OCI-LY3 (cell line): Measurements from ENCODE around the gene UQCRFS1.
"Not testable (repeated sequence)": the region's sequence is repeated elsewhere in the genome, so short reads cannot be mapped to it uniquely, and the experiment has no call there.

ENCODE experiments used
- H2AFZ ChIP-seq: fragments of 200-600, 300-600 bp; shearing (Covaris generic); 2 replicates; pipeline ENCODE4 v1.6.0; 2014; ENCODE audit warnings: antibody characterized with exemption, low read depth, low read length
- H3K27ac ChIP-seq: fragments of 200-600, 300-600 bp; sonication (generic); 2 replicates; pipeline ENCODE4 v1.5.1; 2014; ENCODE audit warnings: mild to moderate bottlenecking, low read length, moderate library complexity, mixed read lengths
- H3K27me3 ChIP-seq: fragments of 200-600, 300-600 bp; sonication (generic); 2 replicates; pipeline ENCODE4 v1.6.1; 2014; ENCODE audit warnings: low read depth, low read length, mixed read lengths
- H3K36me3 ChIP-seq: fragments of 200-600, 300-600 bp; sonication (generic); replicated peaks from 2 replicates; pipeline ENCODE3; 2014; ENCODE audit warnings: low read depth, low read length, mixed read lengths
- H3K4me1 ChIP-seq: fragments of 300-600, 200-600 bp; sonication (generic); 2 replicates; pipeline ENCODE4 v1.6.1; 2014; ENCODE audit warnings: low read length, mixed read lengths
- H3K4me2 ChIP-seq: fragments of 200-600, 300-600 bp; sonication (generic); 2 replicates; pipeline ENCODE4 v1.6.1; 2014; ENCODE audit warnings: low read length, mixed read lengths
- H3K4me3 ChIP-seq: fragments of 300-600, 200-600 bp; sonication (generic); 2 replicates; pipeline ENCODE4 v1.5.1; 2014; ENCODE audit warnings: antibody characterized with exemption, mild to moderate bottlenecking, low read length, moderate library complexity
- H3K79me2 ChIP-seq: fragments of 300-600, 200-600 bp; shearing (Covaris generic); 2 replicates; pipeline ENCODE4 v1.6.1; 2014; ENCODE audit warnings: mild to moderate bottlenecking, low read length, mixed read lengths
- H3K9ac ChIP-seq: fragments of 300-600, 200-600 bp; shearing (Covaris generic); 2 replicates; pipeline ENCODE4 v1.6.0; 2014; ENCODE audit warnings: mild to moderate bottlenecking, low read length, moderate library complexity
- H3K9me3 ChIP-seq: fragments of 200-600, 300-600 bp; shearing (Covaris generic); 2 replicates; pipeline ENCODE4 v1.6.1; 2014; ENCODE audit warnings: low read length, mixed read lengths; ENCODE audit not compliant: insufficient read depth
- H4K20me1 ChIP-seq: fragments of 200-600, 300-600 bp; sonication (generic); 2 replicates; pipeline ENCODE4 v1.6.1; 2016; ENCODE audit warnings: low read length, mixed read lengths; ENCODE audit not compliant: insufficient read depth
- EZH2phosphoT487 ChIP-seq: fragments of 200-600 bp; shearing (Covaris generic); IDR thresholded peaks from 2 replicates; pipeline ENCODE4 v1.6.1; 2018; ENCODE audit warnings: antibody characterized with exemption, mixed run types, low read depth
- TF ChIP-seq, protein P1 (sequence below): fragments of 200-600, 300-600 bp; sonication (generic); IDR thresholded peaks from 2 replicates; pipeline ENCODE4 v1.5.1; 2014; ENCODE audit warnings: antibody characterized with exemption, low read length, low read depth

The UQCRFS1 gene

DNA sequence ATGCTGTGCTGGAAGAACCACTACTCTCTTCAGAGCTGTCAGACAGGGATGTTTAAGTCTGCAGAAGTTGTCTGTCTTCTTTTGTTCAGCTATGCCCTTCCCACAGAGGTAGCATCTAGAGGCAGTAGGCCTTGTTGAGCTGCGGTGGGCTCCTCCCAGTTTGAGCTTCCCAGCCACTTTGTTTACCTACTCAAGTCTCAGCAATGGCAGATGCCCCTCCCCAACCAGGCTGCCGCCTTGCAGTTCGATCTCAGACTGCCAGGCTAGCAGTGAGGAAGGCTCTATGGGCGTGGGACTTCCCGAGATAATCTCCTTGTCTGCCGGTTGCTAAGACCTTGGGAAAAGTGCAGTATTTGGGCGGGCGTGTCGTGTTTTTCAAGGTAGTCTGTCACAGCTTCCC lies 42.1 kb upstream of the UQCRFS1 start:
- no peaks in the 10 kb centered on the region for H3K79me2 ChIP-seq
- H3K27me3 ChIP-seq = no peaks in the 10 kb centered on the region
- TF ChIP-seq EZH2phosphoT487 = no peak
- TF ChIP-seq, protein P1, sequence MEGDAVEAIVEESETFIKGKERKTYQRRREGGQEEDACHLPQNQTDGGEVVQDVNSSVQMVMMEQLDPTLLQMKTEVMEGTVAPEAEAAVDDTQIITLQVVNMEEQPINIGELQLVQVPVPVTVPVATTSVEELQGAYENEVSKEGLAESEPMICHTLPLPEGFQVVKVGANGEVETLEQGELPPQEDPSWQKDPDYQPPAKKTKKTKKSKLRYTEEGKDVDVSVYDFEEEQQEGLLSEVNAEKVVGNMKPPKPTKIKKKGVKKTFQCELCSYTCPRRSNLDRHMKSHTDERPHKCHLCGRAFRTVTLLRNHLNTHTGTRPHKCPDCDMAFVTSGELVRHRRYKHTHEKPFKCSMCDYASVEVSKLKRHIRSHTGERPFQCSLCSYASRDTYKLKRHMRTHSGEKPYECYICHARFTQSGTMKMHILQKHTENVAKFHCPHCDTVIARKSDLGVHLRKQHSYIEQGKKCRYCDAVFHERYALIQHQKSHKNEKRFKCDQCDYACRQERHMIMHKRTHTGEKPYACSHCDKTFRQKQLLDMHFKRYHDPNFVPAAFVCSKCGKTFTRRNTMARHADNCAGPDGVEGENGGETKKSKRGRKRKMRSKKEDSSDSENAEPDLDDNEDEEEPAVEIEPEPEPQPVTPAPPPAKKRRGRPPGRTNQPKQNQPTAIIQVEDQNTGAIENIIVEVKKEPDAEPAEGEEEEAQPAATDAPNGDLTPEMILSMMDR = no peak
- H3K9me3 ChIP-seq = no peaks in the 10 kb centered on the region
- H3K4me2 ChIP-seq = no peak overlapping the region
- H3K4me1 ChIP-seq = peaks cover 6% of the 10 kb centered on the region; the same call in 1 of the 2 replicates
- H4K20me1 ChIP-seq = no peaks in the 10 kb centered on the region
- no peak overlapping the region for H3K9ac ChIP-seq
- H2AFZ ChIP-seq = no peak overlapping the region
- H3K36me3 ChIP-seq = no peaks in the 10 kb centered on the region
- H3K27ac ChIP-seq = no peak overlapping the region
- no peak overlapping the region for H3K4me3 ChIP-seq

DNA sequence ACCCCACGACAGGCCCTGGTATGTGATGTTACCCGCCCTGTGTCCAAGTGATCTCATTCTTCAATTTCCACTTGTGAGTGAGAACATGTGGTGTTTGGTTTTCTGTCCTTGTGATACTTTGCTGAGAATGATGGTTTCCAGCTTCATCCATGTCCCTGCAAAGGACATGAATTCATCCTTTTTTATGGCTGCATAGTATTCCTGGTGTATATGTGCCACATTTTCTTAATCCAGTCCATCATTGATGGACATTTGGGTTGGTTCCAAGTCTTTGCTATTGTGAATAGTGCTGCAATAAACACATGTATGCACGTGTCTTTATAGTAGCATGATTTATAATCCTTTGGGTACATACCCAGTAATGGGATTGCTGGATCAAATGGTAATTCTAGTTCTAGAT lies 36.8 kb upstream of the UQCRFS1 start:
- not testable (repeated sequence) for H3K9ac ChIP-seq, H3K4me3 ChIP-seq, H3K27me3 ChIP-seq, H3K27ac ChIP-seq, H3K36me3 ChIP-seq, H3K9me3 ChIP-seq, H2AFZ ChIP-seq, H3K4me2 ChIP-seq, H3K4me1 ChIP-seq, H4K20me1 ChIP-seq, H3K79me2 ChIP-seq

DNA sequence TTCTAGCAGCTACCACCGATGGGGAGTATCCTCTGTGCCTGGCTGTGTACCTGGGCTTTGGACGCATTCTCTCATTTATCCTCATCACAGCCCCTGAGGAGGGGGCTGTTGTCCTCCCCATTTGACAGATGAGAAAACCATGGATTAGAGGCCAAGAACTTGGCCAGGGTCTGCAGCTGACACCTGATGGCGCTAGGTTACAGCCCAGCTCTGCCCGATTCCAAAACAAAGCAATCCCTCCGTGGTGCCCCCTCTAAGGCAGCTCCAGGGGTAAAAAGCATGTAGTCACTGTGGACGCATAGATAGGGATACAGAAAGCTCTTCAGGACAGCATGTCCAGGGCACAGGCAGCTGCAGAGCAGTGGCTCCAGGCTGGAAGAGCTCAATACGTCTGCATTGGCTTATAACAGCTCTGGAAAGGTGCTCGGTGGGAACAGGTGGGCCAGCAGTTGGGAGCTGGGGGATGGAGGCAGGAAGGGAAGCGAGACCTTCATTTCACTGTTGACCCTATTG lies 35.4 kb upstream of the UQCRFS1 start:
- Histone ChIP-seq H3K9ac (no peak overlapping the region), H3K4me1 (no peaks in the 10 kb centered on the region), H2AFZ (no peak overlapping the region), H4K20me1 (no peaks in the 10 kb centered on the region), H3K4me2 (no peak overlapping the region), H3K27ac (no peak overlapping the region), H3K36me3 (no peaks in the 10 kb centered on the region), H3K4me3 (no peak overlapping the region), H3K79me2 (no peaks in the 10 kb centered on the region), H3K9me3 (no peaks in the 10 kb centered on the region), H3K27me3 (peaks cover 10% of the 10 kb centered on the region)
- TF ChIP-seq, protein P1 = no peak
- no peak for TF ChIP-seq EZH2phosphoT487

DNA sequence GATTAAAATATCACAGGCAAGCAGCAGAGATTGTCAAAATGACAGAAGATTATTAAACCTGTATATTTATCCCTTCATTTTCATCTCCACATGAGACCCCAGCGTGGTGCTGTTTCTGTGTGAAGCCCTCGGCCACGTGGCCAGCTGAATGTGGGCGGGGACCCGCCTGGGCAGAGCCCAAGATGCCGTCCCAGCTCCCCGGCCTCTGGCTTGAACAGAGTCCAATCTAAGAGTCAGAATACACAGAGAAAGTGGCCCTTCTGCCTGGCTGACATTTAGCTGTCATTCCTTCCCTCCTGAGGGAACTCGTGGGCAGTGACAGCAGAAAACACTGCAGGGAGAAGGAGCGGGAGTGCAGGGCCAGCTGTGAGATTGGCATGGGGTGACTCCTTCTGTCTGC lies 34.9 kb upstream of the UQCRFS1 start:
- Histone ChIP-seq H3K9ac (no peak overlapping the region), H3K9me3 (no peaks in the 10 kb centered on the region), H3K4me2 (no peak overlapping the region), H3K4me3 (no peak overlapping the region), H3K79me2 (no peaks in the 10 kb centered on the region), H3K36me3 (no peaks in the 10 kb centered on the region), H3K4me1 (no peaks in the 10 kb centered on the region), H3K27me3 (peaks cover 10% of the 10 kb centered on the region), H4K20me1 (no peaks in the 10 kb centered on the region), H3K27ac (no peak overlapping the region), H2AFZ (no peak overlapping the region)
- no peak for TF ChIP-seq EZH2phosphoT487
- TF ChIP-seq, protein P1 = no peak

DNA sequence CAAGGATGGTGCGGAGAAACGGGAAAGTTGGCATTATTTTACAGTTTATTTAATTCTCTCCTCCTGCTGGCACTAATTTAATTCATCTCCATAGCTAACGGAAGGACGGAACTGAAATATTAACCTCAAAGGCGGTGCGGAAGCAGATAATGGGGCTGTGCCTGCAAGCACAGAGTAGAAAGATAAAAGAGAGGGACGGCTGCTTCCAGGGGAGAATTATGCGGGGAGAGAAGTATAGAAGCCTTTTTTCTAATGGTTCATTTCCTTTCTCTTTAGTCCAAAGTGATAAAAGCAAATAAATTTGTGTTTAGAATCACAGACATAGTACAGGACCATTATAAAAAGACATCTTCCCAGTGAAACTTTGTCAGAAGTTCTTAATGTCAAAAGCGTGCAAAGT lies 34.5 kb upstream of the UQCRFS1 start:
- H3K79me2 ChIP-seq = no peaks in the 10 kb centered on the region
- H3K9ac ChIP-seq = no peak overlapping the region
- H2AFZ ChIP-seq = no peak overlapping the region
- H3K4me3 ChIP-seq = no peak overlapping the region
- H3K27me3 ChIP-seq = peaks cover 10% of the 10 kb centered on the region
- no peak overlapping the region for H3K27ac ChIP-seq
- no peak overlapping the region for H3K4me2 ChIP-seq
- H3K9me3 ChIP-seq = no peaks in the 10 kb centered on the region
- no peaks in the 10 kb centered on the region for H3K36me3 ChIP-seq
- no peaks in the 10 kb centered on the region for H3K4me1 ChIP-seq
- H4K20me1 ChIP-seq = no peaks in the 10 kb centered on the region
- no peak for TF ChIP-seq EZH2phosphoT487
- TF ChIP-seq, protein P1 = no peak
